Sigmoid colon (tissue), 7 donors: ENCODE measurements around the gene TRIP10. TPM values are rescaled to one million over a fixed set of nuclear protein-coding genes. Genes with fewer than 3 reads are reported as not detected.

ENCODE experiments used
- DNase-seq: peaks from one replicate; pipeline ENCODE4 v3.0.0-alpha.2; 2019
- H3K27ac ChIP-seq, 4 donors: fragments of 200-600 bp; sonication (generic); one replicate each; pipeline ENCODE4 v1.5.1; 2016 to 2019; ENCODE audit warnings: mild to moderate bottlenecking in 1 of 4
- H3K27me3 ChIP-seq, 3 donors: fragments of 200-600 bp; sonication (generic); one replicate each; pipeline ENCODE4 v1.5.1; 2019; ENCODE audit warnings: mild to moderate bottlenecking in 1 of 3
- H3K36me3 ChIP-seq, 4 donors: fragments of 200-600 bp; sonication (generic); one replicate each; pipeline ENCODE4 v1.5.1; 2016 to 2019
- H3K4me1 ChIP-seq, 4 donors: fragments of 200-600 bp; sonication (generic); one replicate each; pipeline ENCODE4 v1.5.1; 2017 to 2019
- H3K4me3 ChIP-seq, 4 donors: fragments of 200-600 bp; sonication (generic); one replicate each; pipeline ENCODE4 v1.5.1; 2017 to 2019; ENCODE audit warnings: mild to moderate bottlenecking in 2 of 4, moderate library complexity in 1 of 4
- H3K9me3 ChIP-seq, 4 donors: fragments of 200-600 bp in 3 of 4; sonication (generic) in 3 of 4; one replicate each; pipeline versions ENCODE4 v1.5.1 to v1.6.1; 2013 to 2019
- EP300 ChIP-seq, 4 donors: sonication (generic); formaldehyde crosslinking; IDR thresholded peaks; one replicate each; pipeline ENCODE4 v1.6.1; 2017; ENCODE audit warnings: antibody characterized with exemption in 4 of 4
- POLR2A ChIP-seq, 2 donors: fragments of 450-650 bp; IDR thresholded peaks; one replicate each; pipeline ENCODE4 v1.6.1; 2016; ENCODE audit warnings: antibody characterized with exemption in 2 of 2, mild to moderate bottlenecking in 2 of 2, moderate library complexity in 2 of 2
- POLR2AphosphoS5 ChIP-seq, 4 donors: sonication (generic); formaldehyde crosslinking; IDR thresholded peaks; one replicate each; pipeline ENCODE4 v1.6.1; 2017; ENCODE audit warnings: antibody characterized with exemption in 4 of 4
- WGBS, 2 donors: extraction: QIAGEN DNeasy Blood & Tissue Kit; methylation state at CpG; one replicate each; pipeline ENCODE4 v1.1.7; 2013; 5-methylcytosine and 5-hydroxymethylcytosine counted together
- intact Hi-C: fragments of 100-400 bp; cut with DNase I; formaldehyde crosslinking; loops from one replicate; pipeline ENCODE4 v1.15.1; 2023
- polyA plus RNA-seq, 3 donors: library from polyadenylated mRNA; stranded (reverse); fragments of 200-250 nt; gene quantifications; one replicate each; pipeline ENCODE4 v1.2.3, GENCODE V29; 2013
- total RNA-seq, 4 donors: library from RNA; depleted of rRNA; stranded (reverse); fragments of >200 nt; gene quantifications; one replicate each; pipeline ENCODE4 v1.1.0, GENCODE V29; 2016
- TF ChIP-seq, protein P1 (sequence below), 4 experiments: fragments of 450-650 bp in 3 of 4; fragments of 200-600 bp in 1 of 4; IDR thresholded peaks; one replicate each; pipeline ENCODE4 v1.5.1; 2016 to 2019; ENCODE audit warnings: antibody characterized with exemption in 4 of 4, mild to moderate bottlenecking in 3 of 4, moderate library complexity in 2 of 4
- donor health status: healthy with polysubstance abuse.
- donor health status: Bipolar disorder and iron deficiency.
- donor health status: healthy.

Gene TRIP10
- total and polyA plus RNA-seq, 7 donors: 49.5 to 117 (median 76.7) TPM

DNA sequence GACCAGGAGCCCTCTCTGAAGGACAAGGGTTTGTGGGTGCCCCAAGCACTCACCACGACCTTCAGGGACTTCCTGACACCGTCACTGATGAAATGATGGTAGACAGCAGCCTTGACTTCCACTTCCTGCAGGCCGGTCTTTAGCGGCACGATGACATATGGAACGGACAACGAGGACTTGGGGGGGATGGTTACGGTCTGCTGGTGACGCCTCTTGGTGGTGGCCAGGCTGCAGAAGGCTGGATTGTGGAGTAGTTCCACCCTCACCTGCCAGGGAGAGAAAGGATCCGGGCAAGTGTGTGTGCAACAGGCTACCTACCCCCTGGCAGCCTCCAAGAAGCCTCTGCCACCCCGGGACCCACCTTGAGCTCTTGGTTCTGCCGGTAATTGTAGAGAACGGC lies 42.2 kb upstream of the TRIP10 start:
- intact Hi-C loops: no loop called here
- H3K36me3 ChIP-seq: no peaks in the 10 kb centered on the region
- peaks cover 0 to 5% (median 0%) of the 10 kb centered on the region in 3 donors for H3K27me3 ChIP-seq
- WGBS, 2 donors: 65 to 86% methylated on average over 13 of the region's 13 CpGs
- no peak overlapping the region for H3K4me3 ChIP-seq
- TF ChIP-seq, protein P1, sequence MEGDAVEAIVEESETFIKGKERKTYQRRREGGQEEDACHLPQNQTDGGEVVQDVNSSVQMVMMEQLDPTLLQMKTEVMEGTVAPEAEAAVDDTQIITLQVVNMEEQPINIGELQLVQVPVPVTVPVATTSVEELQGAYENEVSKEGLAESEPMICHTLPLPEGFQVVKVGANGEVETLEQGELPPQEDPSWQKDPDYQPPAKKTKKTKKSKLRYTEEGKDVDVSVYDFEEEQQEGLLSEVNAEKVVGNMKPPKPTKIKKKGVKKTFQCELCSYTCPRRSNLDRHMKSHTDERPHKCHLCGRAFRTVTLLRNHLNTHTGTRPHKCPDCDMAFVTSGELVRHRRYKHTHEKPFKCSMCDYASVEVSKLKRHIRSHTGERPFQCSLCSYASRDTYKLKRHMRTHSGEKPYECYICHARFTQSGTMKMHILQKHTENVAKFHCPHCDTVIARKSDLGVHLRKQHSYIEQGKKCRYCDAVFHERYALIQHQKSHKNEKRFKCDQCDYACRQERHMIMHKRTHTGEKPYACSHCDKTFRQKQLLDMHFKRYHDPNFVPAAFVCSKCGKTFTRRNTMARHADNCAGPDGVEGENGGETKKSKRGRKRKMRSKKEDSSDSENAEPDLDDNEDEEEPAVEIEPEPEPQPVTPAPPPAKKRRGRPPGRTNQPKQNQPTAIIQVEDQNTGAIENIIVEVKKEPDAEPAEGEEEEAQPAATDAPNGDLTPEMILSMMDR (IDR thresholded peaks at IDR 0.05): no peak
- TF ChIP-seq EP300 (IDR thresholded peaks at IDR 0.05) (no peak), POLR2AphosphoS5 (IDR thresholded peaks at IDR 0.05) (no peak), POLR2A (IDR thresholded peaks at IDR 0.05) (no peak)
- no peak for DNase-seq
- no peak overlapping the region for H3K27ac ChIP-seq
- H3K4me1 ChIP-seq: no peaks in the 10 kb centered on the region
- no peaks in the 10 kb centered on the region for H3K9me3 ChIP-seq

DNA sequence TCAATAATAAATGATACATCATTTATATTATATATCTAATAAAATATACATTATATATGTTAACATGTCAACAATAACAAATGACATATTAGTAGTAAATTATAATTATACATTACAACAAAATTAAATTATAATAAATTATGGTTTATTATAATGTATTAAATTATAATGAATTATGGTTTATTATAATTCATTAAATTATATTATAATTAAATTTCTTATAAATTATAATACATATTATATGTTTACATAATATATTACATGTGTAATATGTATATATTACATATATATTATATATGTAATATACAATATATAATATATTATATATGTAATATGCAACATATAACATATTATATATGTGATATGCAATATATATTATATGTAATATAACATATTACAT lies 39.5 kb upstream of the TRIP10 start:
- Histone ChIP-seq H3K9me3 (no peaks in the 10 kb centered on the region), H3K27me3 (peaks cover 0 to 5% (median 0%) of the 10 kb centered on the region in 3 donors), H3K27ac (no peak overlapping the region), H3K36me3 (no peaks in the 10 kb centered on the region), H3K4me1 (no peaks in the 10 kb centered on the region), H3K4me3 (no peak overlapping the region)
- no peak for TF ChIP-seq EP300 (IDR thresholded peaks at IDR 0.05)
- no peak for TF ChIP-seq POLR2A (IDR thresholded peaks at IDR 0.05)
- TF ChIP-seq POLR2AphosphoS5 (IDR thresholded peaks at IDR 0.05): no peak
- TF ChIP-seq, protein P1 (IDR thresholded peaks at IDR 0.05): no peak
- intact Hi-C loops: no loop called here
- no peak for DNase-seq

DNA sequence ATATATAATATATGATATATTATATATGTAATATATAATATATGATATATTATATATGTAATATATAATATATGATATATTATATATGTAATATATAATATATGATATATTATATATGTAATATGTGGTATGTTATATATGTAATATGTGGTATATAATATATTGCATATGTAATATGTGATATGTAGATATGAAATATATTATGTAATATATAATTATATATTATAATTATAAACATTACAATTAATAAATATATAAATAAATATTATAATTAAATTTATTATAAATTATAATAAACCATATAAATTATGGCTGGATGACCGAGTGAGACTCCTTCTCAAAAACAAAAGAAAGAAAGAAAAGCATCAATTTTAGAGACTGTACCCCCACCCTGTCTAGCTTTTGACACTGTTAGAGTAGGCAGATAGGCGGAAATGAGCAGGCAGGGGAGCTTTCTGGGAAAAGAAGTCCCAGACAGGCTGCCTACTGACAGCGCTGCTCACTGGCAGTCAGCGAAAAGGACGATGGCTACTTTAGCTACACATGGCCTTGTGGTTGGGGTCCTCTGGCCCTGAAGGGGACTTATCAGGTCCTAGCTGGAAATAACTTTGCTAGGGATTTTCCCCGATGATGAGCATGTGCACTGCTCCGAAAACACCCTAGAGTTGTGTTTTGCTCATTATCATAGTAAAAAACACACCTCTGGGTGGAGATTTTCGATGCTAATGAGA lies 38.7 kb upstream of the TRIP10 start:
- Histone ChIP-seq H3K4me1 (no peaks in the 10 kb centered on the region), H3K27ac (no peak overlapping the region), H3K36me3 (no peaks in the 10 kb centered on the region), H3K4me3 (no peak overlapping the region), H3K27me3 (peaks cover 0 to 5% (median 0%) of the 10 kb centered on the region in 3 donors), H3K9me3 (no peaks in the 10 kb centered on the region)
- DNase-seq: no peak
- WGBS, 2 donors: 90 to 91% methylated on average over 8 of the region's 8 CpGs
- intact Hi-C loops: no loop called here
- no peak for TF ChIP-seq EP300 (IDR thresholded peaks at IDR 0.05)
- TF ChIP-seq, protein P1 (IDR thresholded peaks at IDR 0.05): no peak
- TF ChIP-seq POLR2A (IDR thresholded peaks at IDR 0.05): no peak
- no peak for TF ChIP-seq POLR2AphosphoS5 (IDR thresholded peaks at IDR 0.05)

DNA sequence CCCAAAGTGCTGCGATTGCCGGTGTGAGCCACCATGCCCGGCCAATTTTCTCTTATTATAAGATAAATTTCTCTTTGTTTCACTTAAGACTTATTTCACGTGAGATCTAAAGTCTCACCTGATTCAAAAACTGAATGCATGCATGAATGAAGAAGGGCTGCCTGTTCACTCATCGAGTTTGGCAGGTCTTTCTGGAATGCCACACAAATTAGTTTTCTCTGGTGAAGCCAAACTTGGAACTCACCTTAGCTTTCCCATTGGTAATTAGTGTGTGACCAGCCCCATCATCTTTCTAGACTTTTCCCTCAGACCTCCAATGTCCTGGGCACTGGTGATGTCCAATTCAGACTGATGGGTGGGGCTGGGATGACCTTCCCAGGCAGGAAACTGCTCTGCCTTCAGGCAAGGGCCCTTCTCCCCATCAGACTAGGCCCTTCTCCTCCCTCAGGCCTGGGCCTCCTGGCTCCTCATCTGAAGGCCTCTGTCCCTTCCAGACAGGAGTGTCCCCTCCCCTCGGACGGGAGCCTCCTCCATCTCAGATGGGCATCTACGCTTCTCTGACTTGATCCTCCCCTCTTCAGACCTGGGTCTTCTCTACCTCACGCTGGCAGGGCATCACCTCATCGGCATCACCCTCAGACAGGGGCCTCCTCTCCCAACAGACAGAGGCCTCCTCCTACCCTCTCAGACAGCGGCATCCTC lies 33.4 kb upstream of the TRIP10 start:
- H3K27me3 ChIP-seq: peaks cover 0 to 36% (median 22%) of the 10 kb centered on the region in 3 donors
- 83 to 84% methylated on average over 11 of the region's 11 CpGs for WGBS, 2 donors
- H3K4me1 ChIP-seq: no peaks in the 10 kb centered on the region
- intact Hi-C loops: no loop called here
- no peaks in the 10 kb centered on the region for H3K36me3 ChIP-seq
- H3K27ac ChIP-seq: no peak overlapping the region
- DNase-seq: no peak
- no peaks in the 10 kb centered on the region for H3K9me3 ChIP-seq
- TF ChIP-seq, protein P1 (IDR thresholded peaks at IDR 0.05): no peak
- TF ChIP-seq POLR2A (IDR thresholded peaks at IDR 0.05): no peak
- no peak for TF ChIP-seq EP300 (IDR thresholded peaks at IDR 0.05)
- TF ChIP-seq POLR2AphosphoS5 (IDR thresholded peaks at IDR 0.05): no peak
- no peak overlapping the region for H3K4me3 ChIP-seq
